Parathyroid adenoma (tissue), 2 donors: ENCODE measurements around the gene FAM162A.

ENCODE experiments used
- H2AFZ ChIP-seq: fragments of 300-600 bp; sonication (generic); one replicate; pipeline ENCODE4 v1.7.0; 2017; ENCODE audit warnings: antibody characterized with exemption, mild to moderate bottlenecking
- H3K27ac ChIP-seq: fragments of 300-600 bp; sonication (generic); one replicate; pipeline ENCODE4 v1.7.0; 2017
- H3K27me3 ChIP-seq: fragments of 300-600 bp; sonication (generic); one replicate; pipeline ENCODE4 v1.7.0; 2017; ENCODE audit warnings: low read length; ENCODE audit not compliant: control insufficient read depth, insufficient read depth
- H3K36me3 ChIP-seq: fragments of 300-600 bp; sonication (generic); one replicate; pipeline ENCODE4 v1.7.0; 2017; ENCODE audit warnings: low read length; ENCODE audit not compliant: control insufficient read depth, insufficient read depth
- H3K4me1 ChIP-seq: fragments of 300-600 bp; sonication (generic); one replicate; pipeline ENCODE4 v1.7.0; 2017; ENCODE audit warnings: control low read depth
- H3K4me2 ChIP-seq: fragments of 300-600 bp; sonication (generic); one replicate; pipeline ENCODE4 v1.7.0; 2017; ENCODE audit warnings: low read length
- H3K4me3 ChIP-seq: fragments of 300-600 bp; sonication (generic); one replicate; pipeline ENCODE4 v1.7.0; 2017; ENCODE audit warnings: low read depth, low read length
- H3K79me2 ChIP-seq: fragments of 300-600 bp; sonication (generic); one replicate; pipeline ENCODE4 v1.7.0; 2017; ENCODE audit warnings: control low read depth
- H3K9ac ChIP-seq: fragments of 300-600 bp; sonication (generic); one replicate; pipeline ENCODE4 v1.7.0; 2017; ENCODE audit warnings: mild to moderate bottlenecking
- H3K9me3 ChIP-seq: fragments of 300-600 bp; sonication (generic); one replicate; pipeline ENCODE4 v1.7.0; 2017; ENCODE audit warnings: low read length; ENCODE audit not compliant: control insufficient read depth
- TF ChIP-seq, protein P1 (sequence below): fragments of 300-600 bp; sonication (generic); IDR thresholded peaks from one replicate; pipeline ENCODE4 v1.7.0; 2017; ENCODE audit warnings: antibody characterized with exemption, mild to moderate bottlenecking
- donor health status: primary hyperparathyroidism.

The FAM162A gene

GRCh38 chr3:122382888-122383666 lies 905 bp upstream of the FAM162A start, which contains the start of gene MIX23:
TSS of gene MIX23 (minus strand) at chr3:122383231. CDS start at chr3:122383224, 7 bp downstream.
- TF ChIP-seq, protein P1, sequence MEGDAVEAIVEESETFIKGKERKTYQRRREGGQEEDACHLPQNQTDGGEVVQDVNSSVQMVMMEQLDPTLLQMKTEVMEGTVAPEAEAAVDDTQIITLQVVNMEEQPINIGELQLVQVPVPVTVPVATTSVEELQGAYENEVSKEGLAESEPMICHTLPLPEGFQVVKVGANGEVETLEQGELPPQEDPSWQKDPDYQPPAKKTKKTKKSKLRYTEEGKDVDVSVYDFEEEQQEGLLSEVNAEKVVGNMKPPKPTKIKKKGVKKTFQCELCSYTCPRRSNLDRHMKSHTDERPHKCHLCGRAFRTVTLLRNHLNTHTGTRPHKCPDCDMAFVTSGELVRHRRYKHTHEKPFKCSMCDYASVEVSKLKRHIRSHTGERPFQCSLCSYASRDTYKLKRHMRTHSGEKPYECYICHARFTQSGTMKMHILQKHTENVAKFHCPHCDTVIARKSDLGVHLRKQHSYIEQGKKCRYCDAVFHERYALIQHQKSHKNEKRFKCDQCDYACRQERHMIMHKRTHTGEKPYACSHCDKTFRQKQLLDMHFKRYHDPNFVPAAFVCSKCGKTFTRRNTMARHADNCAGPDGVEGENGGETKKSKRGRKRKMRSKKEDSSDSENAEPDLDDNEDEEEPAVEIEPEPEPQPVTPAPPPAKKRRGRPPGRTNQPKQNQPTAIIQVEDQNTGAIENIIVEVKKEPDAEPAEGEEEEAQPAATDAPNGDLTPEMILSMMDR = no peak
- H3K9ac ChIP-seq = peak within 1 kb of the TSS; percentile 73
- H3K36me3 ChIP-seq = no peaks in the 10 kb centered on the region
- peak within 1 kb of the TSS; percentile 65 for H3K4me2 ChIP-seq
- H3K79me2 ChIP-seq = peaks cover 15% of the 10 kb centered on the region
- H3K4me3 ChIP-seq = peak within 1 kb of the TSS; percentile 66
- no peaks in the 10 kb centered on the region for H3K27me3 ChIP-seq
- peak within 1 kb of the TSS; percentile 93 for H2AFZ ChIP-seq
- H3K9me3 ChIP-seq = no peaks in the 10 kb centered on the region
- peak within 1 kb of the TSS; percentile 88 for H3K27ac ChIP-seq
- no peaks in the 10 kb centered on the region for H3K4me1 ChIP-seq

DNA sequence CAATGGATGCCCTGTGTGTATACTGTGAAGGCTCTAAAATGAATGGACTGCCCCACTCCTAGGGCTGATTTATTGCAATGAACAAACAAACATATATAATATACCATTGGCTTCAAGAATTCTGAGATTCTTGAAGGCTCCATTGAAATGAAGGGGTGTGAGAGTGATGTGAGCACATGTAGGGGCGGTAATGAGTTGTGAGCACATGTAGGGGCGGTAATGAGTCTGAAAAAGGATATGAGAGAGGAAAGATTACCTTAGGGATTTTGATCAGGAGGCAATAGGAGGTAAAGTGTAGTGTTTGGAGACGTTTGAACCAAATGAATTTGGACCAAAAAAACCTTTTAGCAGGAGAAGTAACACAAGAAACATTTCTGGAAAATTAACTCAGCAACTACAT lies 3.7 kb downstream of the FAM162A start:
- TF ChIP-seq, protein P1 = no peak
- H2AFZ ChIP-seq = no peak overlapping the region
- no peaks in the 10 kb centered on the region for H3K36me3 ChIP-seq
- no peak overlapping the region for H3K4me3 ChIP-seq
- H3K9ac ChIP-seq = no peak overlapping the region
- no peaks in the 10 kb centered on the region for H3K4me1 ChIP-seq
- H3K4me2 ChIP-seq = no peak overlapping the region
- no peaks in the 10 kb centered on the region for H3K27me3 ChIP-seq
- H3K79me2 ChIP-seq = peaks cover 16% of the 10 kb centered on the region
- H3K9me3 ChIP-seq = no peaks in the 10 kb centered on the region
- no peak overlapping the region for H3K27ac ChIP-seq

DNA sequence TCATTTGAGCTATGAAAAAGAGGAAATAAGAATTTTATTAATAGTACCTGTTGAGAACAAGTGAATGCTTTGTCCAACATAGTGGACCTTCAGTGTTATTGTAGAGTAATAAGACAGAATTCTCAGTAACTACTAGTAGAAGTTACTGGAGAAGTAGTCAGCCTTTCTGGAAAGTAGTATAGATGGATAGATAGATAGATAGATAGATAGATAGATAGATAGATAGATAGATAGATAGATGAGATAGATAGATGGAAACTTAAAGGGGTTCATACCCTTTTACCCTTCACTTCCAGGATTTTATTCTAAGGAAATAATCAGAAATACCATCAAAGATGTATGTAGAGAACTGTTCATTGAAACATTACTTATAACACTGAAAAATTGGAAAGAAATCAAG lies 5.2 kb downstream of the FAM162A start:
- Histone ChIP-seq H2AFZ (no peak overlapping the region), H3K9ac (no peak overlapping the region), H3K9me3 (no peaks in the 10 kb centered on the region), H3K27me3 (no peaks in the 10 kb centered on the region), H3K4me1 (peaks cover 3% of the 10 kb centered on the region), H3K4me3 (no peak overlapping the region), H3K36me3 (no peaks in the 10 kb centered on the region), H3K4me2 (no peak overlapping the region), H3K79me2 (peaks cover 13% of the 10 kb centered on the region), H3K27ac (no peak overlapping the region)
- TF ChIP-seq, protein P1 = no peak

- H3K27me3 ChIP-seq = no peaks in the 10 kb centered on the region
- peaks cover 3% of the 10 kb centered on the region for H3K4me1 ChIP-seq
- H3K79me2 ChIP-seq = peaks cover 12% of the 10 kb centered on the region
- TF ChIP-seq, protein P1 = no peak
- H3K27ac ChIP-seq = no peak overlapping the region
- no peak overlapping the region for H3K4me2 ChIP-seq
- no peaks in the 10 kb centered on the region for H3K36me3 ChIP-seq
- no peak overlapping the region for H2AFZ ChIP-seq
- H3K4me3 ChIP-seq = no peak overlapping the region
- no peaks in the 10 kb centered on the region for H3K9me3 ChIP-seq
- no peak overlapping the region for H3K9ac ChIP-seq
These were observed 5.9 kb downstream of the FAM162A start for GRCh38 chr3:122389892-122390291.

GRCh38 chr3:122390665-122391064 lies 6.7 kb downstream of the FAM162A start:
- Histone ChIP-seq H3K4me1 (peaks cover 3% of the 10 kb centered on the region), H3K27ac (no peak overlapping the region), H3K4me3 (no peak overlapping the region), H3K79me2 (peaks cover 12% of the 10 kb centered on the region), H3K9me3 (no peaks in the 10 kb centered on the region), H2AFZ (no peak overlapping the region), H3K36me3 (no peaks in the 10 kb centered on the region), H3K4me2 (no peak overlapping the region), H3K27me3 (no peaks in the 10 kb centered on the region), H3K9ac (no peak overlapping the region)
- TF ChIP-seq, protein P1 = no peak
